Neutrophil (primary cell): ENCODE data around the gene CTNNAL1.

Experiments
- H3K27ac ChIP-seq: fragments of 200-600 bp; sonication (generic); 2 replicates; pipeline ENCODE4 v1.5.1; 2016; ENCODE audit warnings: mild to moderate bottlenecking, moderate library complexity
- H3K27me3 ChIP-seq: fragments of 200-600 bp; sonication (generic); 2 replicates; pipeline ENCODE4 v1.6.0; 2016; ENCODE audit warnings: mild to moderate bottlenecking
- H3K36me3 ChIP-seq: fragments of 200-600 bp; sonication (generic); 2 replicates; pipeline ENCODE4 v1.5.1; 2017
- H3K4me1 ChIP-seq, 2 experiments: fragments of 200-600 bp in 1 of 2; sonication (generic) in 1 of 2; 1 replicate in 1 of 2; 2 replicates in 1 of 2; pipeline versions ENCODE4 v1.5.1 to v1.6.1; 2013 to 2016; ENCODE audit warnings: low read depth in 1 of 2, low read length in 1 of 2, mild to moderate bottlenecking in 1 of 2, moderate library complexity in 1 of 2; ENCODE audit not compliant: control insufficient read depth in 1 of 2, insufficient read depth in 1 of 2
- H3K4me3 ChIP-seq, 2 experiments: fragments of 200-600 bp in 1 of 2; sonication (generic) in 1 of 2; 1 replicate in 1 of 2; 2 replicates in 1 of 2; pipeline ENCODE4 v1.5.1; 2013 to 2016; ENCODE audit warnings: low read depth in 1 of 2, low read length in 1 of 2, mild to moderate bottlenecking in 1 of 2, moderate library complexity in 1 of 2
- H3K9me3 ChIP-seq: fragments of 200-600 bp; sonication (generic); 2 replicates; pipeline ENCODE4 v1.5.1; 2016
- CTCF ChIP-seq: fragments of 200-600 bp; sonication (generic); IDR thresholded peaks from 2 replicates; pipeline ENCODE4 v1.5.1; 2016; ENCODE audit warnings: antibody characterized with exemption

The CTNNAL1 gene

GRCh38 chr9:108951578-108951977 is 61.7 kb downstream of the CTNNAL1 start:
- TF ChIP-seq CTCF: no peak
- H3K27me3 ChIP-seq: no peaks in the 10 kb centered on the region
- H3K9me3 ChIP-seq: no peaks in the 10 kb centered on the region
- no peaks in the 10 kb centered on the region for H3K4me1 ChIP-seq
- H3K36me3 ChIP-seq: peaks cover 4% of the 10 kb centered on the region
- H3K27ac ChIP-seq: no peak overlapping the region
- H3K4me3 ChIP-seq: no peak overlapping the region

- no peak for TF ChIP-seq CTCF
- Histone ChIP-seq H3K27ac (no peak overlapping the region), H3K9me3 (no peaks in the 10 kb centered on the region), H3K4me1 (no peaks in the 10 kb centered on the region), H3K27me3 (no peaks in the 10 kb centered on the region), H3K4me3 (no peak overlapping the region), H3K36me3 (peaks cover 4% of the 10 kb centered on the region)
These were observed 63.1 kb downstream of the CTNNAL1 start for GRCh38 chr9:108950168-108950567.

- Histone ChIP-seq H3K4me3 (no peak overlapping the region), H3K9me3 (no peaks in the 10 kb centered on the region), H3K27me3 (no peaks in the 10 kb centered on the region), H3K27ac (no peak overlapping the region), H3K4me1 (peaks cover 4 to 5% of the 10 kb centered on the region in 2 experiments), H3K36me3 (peaks cover 35% of the 10 kb centered on the region)
- no peak for TF ChIP-seq CTCF
These were observed 73.3 kb downstream of the CTNNAL1 start for GRCh38 chr9:108939975-108940374.

GRCh38 chr9:108937561-108938305 is 75.6 kb downstream of the CTNNAL1 start:
- Histone ChIP-seq H3K27ac (no peak overlapping the region), H3K9me3 (no peaks in the 10 kb centered on the region), H3K27me3 (no peaks in the 10 kb centered on the region), H3K4me3 (no peak overlapping the region), H3K4me1 (peaks cover 17 to 21% of the 10 kb centered on the region in 2 experiments), H3K36me3 (peaks cover 35% of the 10 kb centered on the region)
- TF ChIP-seq CTCF: no peak

- H3K4me3 ChIP-seq: peak within 1 kb of the TSS; percentile 71 to 97
- H3K4me1 ChIP-seq: peaks cover 19 to 22% of the 10 kb centered on the region in 2 experiments
- H3K9me3 ChIP-seq: no peaks in the 10 kb centered on the region
- TF ChIP-seq CTCF: no peak
- H3K36me3 ChIP-seq: peaks cover 17% of the 10 kb centered on the region
- H3K27ac ChIP-seq: peak within 1 kb of the TSS; percentile 87
- no peaks in the 10 kb centered on the region for H3K27me3 ChIP-seq
These were observed 78.9 kb downstream of the CTNNAL1 start, which contains the start of gene ABITRAM for GRCh38 chr9:108934323-108934893. Gene ABITRAM (plus strand): TSS chr9:108934400. CDS start chr9:108934487, 87 bp downstream.
